Endothelial cell of hepatic sinusoid (primary cell): Measurements from ENCODE around the gene PMCH.
"Not testable (repeated sequence)": the region's sequence is repeated elsewhere in the genome, so short reads cannot be mapped to it uniquely, and the experiment has no call there.

Source experiments
- in situ Hi-C: cut with HindIII; loops from 2 replicates; pipeline ENCODE4 v1.10.0; 2017; ENCODE audit warnings: low sequenced_read_pairs

The PMCH gene

DNA sequence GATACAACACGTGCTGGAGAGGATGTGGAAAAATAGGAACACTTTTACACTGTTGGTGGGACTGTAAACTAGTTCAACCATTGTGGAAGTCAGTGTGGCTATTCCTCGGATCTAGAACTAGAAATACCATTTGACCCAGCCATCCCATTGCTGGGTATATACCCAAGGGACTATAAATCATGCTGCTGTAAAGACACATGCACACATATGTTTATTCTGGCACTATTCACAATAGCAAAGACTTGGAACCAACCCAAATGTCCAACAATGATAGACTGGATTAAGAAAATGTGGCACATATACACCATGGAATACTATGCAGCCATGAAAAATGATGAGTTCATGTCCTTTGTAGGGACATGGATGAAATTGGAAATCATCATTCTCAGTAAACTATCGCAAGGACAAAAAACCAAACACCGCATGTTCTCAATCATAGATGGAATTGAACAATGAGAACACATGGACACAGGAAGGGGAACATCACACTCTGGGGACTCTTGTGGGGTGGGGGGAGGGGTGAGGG, 50.5 kb downstream of the PMCH start:
- in situ Hi-C loops = not testable (repeated sequence)
